Prostate gland (tissue), 2 donors: Measurements from ENCODE around the gene TEC.

Source experiments
- CTCF ChIP-seq, 4 experiments: fragments of 200-600 bp in 2 of 4; fragments of 450-650 bp in 2 of 4; sonication (generic) in 2 of 4; IDR thresholded peaks; 1 replicate in 3 of 4; 2 replicates in 1 of 4; pipeline ENCODE4 v1.5.1; 2016 to 2019; ENCODE audit warnings: antibody characterized with exemption in 4 of 4, mild to moderate bottlenecking in 2 of 4, moderate library complexity in 2 of 4
- POLR2AphosphoS5 ChIP-seq: sonication (generic); formaldehyde crosslinking; IDR thresholded peaks from one replicate; pipeline ENCODE4 v1.6.1; 2017; ENCODE audit warnings: antibody characterized with exemption

DNA sequence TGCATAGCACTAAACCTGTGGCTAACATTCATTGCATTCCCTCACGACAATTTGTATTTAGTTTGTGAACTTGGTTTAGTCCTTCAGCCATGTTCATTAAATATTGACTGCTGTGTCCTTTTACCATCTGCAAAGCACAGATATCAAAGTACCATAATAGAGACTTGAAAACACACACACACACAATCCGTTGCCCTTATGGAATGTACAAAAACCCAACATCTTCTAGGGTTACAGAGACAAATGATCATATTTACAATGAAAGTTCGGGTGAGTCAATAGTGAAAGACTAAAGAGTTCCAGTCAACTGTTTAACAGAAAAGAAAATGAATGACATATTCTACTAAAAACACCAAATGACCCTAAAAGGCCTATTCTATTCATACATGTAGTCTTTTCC lies 84.8 kb downstream of the TEC start:
- TF ChIP-seq POLR2AphosphoS5 (no peak), CTCF (IDR thresholded peaks at IDR 0.05) (no peak)
